HepG2 (cell line): Measurements from ENCODE around the gene IWS1. TPM values are rescaled to one million over a fixed set of nuclear protein-coding genes. Genes with fewer than 3 reads are reported as not detected.

Experiments used
- ADNP ChIP-seq: sonication (generic); formaldehyde crosslinking; IDR thresholded peaks from 2 replicates; pipeline ENCODE4 v1.4.0; 2020; ENCODE audit warnings: missing genetic modification reagents
- CEBPB ChIP-seq: IDR thresholded peaks from 2 replicates; pipeline ENCODE4 v1.6.1; 2011; ENCODE audit warnings: low read depth, low read length, improper control_type of control experiment, borderline replicate concordance
- FLYWCH1 ChIP-seq: sonication (generic); formaldehyde crosslinking; IDR thresholded peaks from 2 replicates; pipeline ENCODE4 v1.8.1; 2023; ENCODE audit warnings: mild to moderate bottlenecking, missing genetic modification reagents
- GLI4 ChIP-seq: sonication (generic); formaldehyde crosslinking; IDR thresholded peaks from 2 replicates; pipeline ENCODE4 v1.5.1; 2020; ENCODE audit warnings: missing genetic modification reagents, mild to moderate bottlenecking, moderate library complexity, borderline replicate concordance
- HHEX ChIP-seq: IDR thresholded peaks from 2 replicates; pipeline ENCODE4 v1.6.1; 2016; ENCODE audit warnings: control low read depth
- MBD4 ChIP-seq: IDR thresholded peaks from 2 replicates; pipeline ENCODE4 v1.6.1; 2012; ENCODE audit warnings: low read length, inconsistent platforms, borderline replicate concordance
- MXI1 ChIP-seq: IDR thresholded peaks from 3 replicates; pipeline ENCODE4 v1.6.1; 2012; ENCODE audit warnings: low read depth, low read length, inconsistent platforms, borderline replicate concordance
- RCOR2 ChIP-seq: IDR thresholded peaks from 2 replicates; pipeline ENCODE4 v1.6.1; 2016; ENCODE audit warnings: missing biosample characterization, missing genetic modification reagents
- ZC3H4 ChIP-seq: sonication (generic); formaldehyde crosslinking; IDR thresholded peaks from 2 replicates; pipeline ENCODE4 v1.4.0; 2020; ENCODE audit warnings: missing genetic modification reagents, borderline replicate concordance
- ZNF34 ChIP-seq: sonication (generic); formaldehyde crosslinking; IDR thresholded peaks from 2 replicates; pipeline ENCODE4 v1.4.0; 2020; ENCODE audit warnings: mild to moderate bottlenecking, missing genetic modification reagents, borderline replicate concordance
- ZNF468 ChIP-seq: sonication (generic); formaldehyde crosslinking; IDR thresholded peaks from 2 replicates; pipeline ENCODE4 v1.8.0; 2022; ENCODE audit warnings: mild to moderate bottlenecking, moderate library complexity, missing genetic modification reagents
- ZNF501 ChIP-seq: sonication (generic); formaldehyde crosslinking; IDR thresholded peaks from 2 replicates; pipeline ENCODE4 v1.5.1; 2020; ENCODE audit warnings: mild to moderate bottlenecking, moderate library complexity, missing genetic modification reagents
- ZNF607 ChIP-seq: sonication (generic); formaldehyde crosslinking; IDR thresholded peaks from 2 replicates; pipeline ENCODE4 v1.5.1; 2020; ENCODE audit warnings: missing genetic modification reagents, mild to moderate bottlenecking, borderline replicate concordance
- polyA plus RNA-seq, 8 experiments: library from polyadenylated mRNA; depleted of rRNA in 3 of 8; stranded (reverse) in 7 of 8; unstranded in 1 of 8; fragments of >200 nt; fragmentation: Illumina TruSeq in 4 of 8; extraction: Trizol in 4 of 8; gene quantifications; 2 replicates each; pipeline versions ENCODE4 v1.2.1 to v1.2.3, GENCODE V29; 2011 to 2016; ENCODE audit warnings: low read depth in 4 of 8, missing spikeins in 1 of 8, mixed read lengths in 1 of 8; ENCODE audit not compliant: insufficient read depth in 1 of 8
- total RNA-seq, 5 experiments: library from RNA; depleted of rRNA; stranded (reverse); fragments of >200 nt; fragmentation: Illumina TruSeq; extraction: Trizol; gene quantifications; 2 replicates each; pipeline ENCODE4 v1.2.3, GENCODE V29; 2016; ENCODE audit warnings: low read depth in 1 of 5
- TF ChIP-seq, protein P1 (sequence below): sonication (generic); formaldehyde crosslinking; IDR thresholded peaks from 2 replicates; pipeline ENCODE4 v1.4.0; 2020; ENCODE audit warnings: missing genetic modification reagents
- TF ChIP-seq, protein P2 (sequence below): sonication (generic); formaldehyde crosslinking; IDR thresholded peaks from 2 replicates; pipeline ENCODE4 v1.4.0; 2020; ENCODE audit warnings: missing genetic modification reagents, mild to moderate bottlenecking, borderline replicate concordance
- TF ChIP-seq, protein P3 (sequence below): sonication (generic); formaldehyde crosslinking; IDR thresholded peaks from 2 replicates; pipeline ENCODE4 v1.5.0; 2020; ENCODE audit warnings: mild to moderate bottlenecking, missing genetic modification reagents
- TF ChIP-seq, protein P4 (sequence below): sonication (generic); formaldehyde crosslinking; IDR thresholded peaks from 2 replicates; pipeline ENCODE4 v1.4.0; 2020; ENCODE audit warnings: missing genetic modification reagents, borderline replicate concordance

The IWS1 gene
- total and polyA plus RNA-seq, 2 of the 13 experiments (the other 11 are each of a cell fraction or from before 2014, with no cell fraction given), result 28.9 to 62.3 TPM

DNA sequence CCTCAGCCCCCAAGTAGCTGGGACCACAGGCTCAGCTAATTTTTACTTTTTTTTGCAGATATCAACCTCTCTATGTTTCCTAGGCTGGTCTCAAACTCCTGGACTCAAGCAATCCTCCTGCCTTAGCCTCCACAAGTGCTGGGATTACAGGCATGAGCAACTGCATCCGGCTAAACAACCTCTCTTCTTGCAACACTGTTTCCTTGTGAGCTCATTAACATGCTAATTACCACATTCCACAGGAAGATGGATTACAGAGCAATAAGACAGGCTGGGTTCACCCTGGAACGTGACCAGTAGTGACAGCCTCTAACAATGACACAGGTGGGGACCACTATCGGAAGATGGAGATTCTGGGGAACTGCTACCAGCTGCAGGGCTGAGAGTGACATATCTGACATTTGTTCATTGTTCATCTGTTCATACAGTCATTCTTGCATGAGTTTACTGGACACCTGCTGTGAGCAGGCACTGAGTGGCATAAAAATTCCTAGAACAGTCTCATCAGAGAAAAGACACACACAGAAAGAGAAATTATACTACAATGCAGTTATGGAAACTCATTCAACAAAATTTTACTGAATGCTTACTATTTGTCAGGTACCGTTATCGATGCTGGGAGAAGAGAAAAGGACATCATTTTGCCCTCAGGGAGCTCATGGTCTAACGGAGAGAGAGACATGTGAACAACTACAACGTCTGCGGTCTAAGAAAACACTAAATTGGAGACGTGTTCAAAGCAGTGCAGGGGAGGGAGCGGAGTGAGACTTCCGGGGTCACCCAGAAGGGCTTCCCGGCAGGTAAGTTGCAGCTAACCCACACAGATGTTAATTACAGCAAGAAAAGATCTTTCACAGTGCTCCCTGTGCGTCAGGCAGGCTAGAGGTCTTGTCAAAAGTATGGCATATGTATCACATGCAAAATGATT is 70.5 kb downstream of the IWS1 start (continued):
- TF ChIP-seq ZNF607 (CRISPR knock-in tag) (no peak; the same call in none of the 2 replicates), ZNF501 (CRISPR knock-in tag) (peak; percentile 59; the same call in 1 of the 2 replicates), ZNF468 (no peak), CEBPB (no peak), RCOR2 (CRISPR knock-in tag) (no peak), MXI1 (no peak), MBD4 (no peak), HHEX (CRISPR knock-in tag) (no peak), ZC3H4 (CRISPR knock-in tag) (no peak; the same call in 1 of the 2 replicates), GLI4 (CRISPR knock-in tag) (peak; percentile 21; the same call in 1 of the 2 replicates), ZNF34 (CRISPR knock-in tag) (no peak), FLYWCH1 (CRISPR knock-in tag) (no peak), ADNP (CRISPR knock-in tag) (no peak; the same call in 1 of the 2 replicates)
- TF ChIP-seq, protein P1, sequence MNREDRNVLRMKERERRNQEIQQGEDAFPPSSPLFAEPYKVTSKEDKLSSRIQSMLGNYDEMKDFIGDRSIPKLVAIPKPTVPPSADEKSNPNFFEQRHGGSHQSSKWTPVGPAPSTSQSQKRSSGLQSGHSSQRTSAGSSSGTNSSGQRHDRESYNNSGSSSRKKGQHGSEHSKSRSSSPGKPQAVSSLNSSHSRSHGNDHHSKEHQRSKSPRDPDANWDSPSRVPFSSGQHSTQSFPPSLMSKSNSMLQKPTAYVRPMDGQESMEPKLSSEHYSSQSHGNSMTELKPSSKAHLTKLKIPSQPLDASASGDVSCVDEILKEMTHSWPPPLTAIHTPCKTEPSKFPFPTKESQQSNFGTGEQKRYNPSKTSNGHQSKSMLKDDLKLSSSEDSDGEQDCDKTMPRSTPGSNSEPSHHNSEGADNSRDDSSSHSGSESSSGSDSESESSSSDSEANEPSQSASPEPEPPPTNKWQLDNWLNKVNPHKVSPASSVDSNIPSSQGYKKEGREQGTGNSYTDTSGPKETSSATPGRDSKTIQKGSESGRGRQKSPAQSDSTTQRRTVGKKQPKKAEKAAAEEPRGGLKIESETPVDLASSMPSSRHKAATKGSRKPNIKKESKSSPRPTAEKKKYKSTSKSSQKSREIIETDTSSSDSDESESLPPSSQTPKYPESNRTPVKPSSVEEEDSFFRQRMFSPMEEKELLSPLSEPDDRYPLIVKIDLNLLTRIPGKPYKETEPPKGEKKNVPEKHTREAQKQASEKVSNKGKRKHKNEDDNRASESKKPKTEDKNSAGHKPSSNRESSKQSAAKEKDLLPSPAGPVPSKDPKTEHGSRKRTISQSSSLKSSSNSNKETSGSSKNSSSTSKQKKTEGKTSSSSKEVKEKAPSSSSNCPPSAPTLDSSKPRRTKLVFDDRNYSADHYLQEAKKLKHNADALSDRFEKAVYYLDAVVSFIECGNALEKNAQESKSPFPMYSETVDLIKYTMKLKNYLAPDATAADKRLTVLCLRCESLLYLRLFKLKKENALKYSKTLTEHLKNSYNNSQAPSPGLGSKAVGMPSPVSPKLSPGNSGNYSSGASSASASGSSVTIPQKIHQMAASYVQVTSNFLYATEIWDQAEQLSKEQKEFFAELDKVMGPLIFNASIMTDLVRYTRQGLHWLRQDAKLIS (CRISPR knock-in tag), result 0 out of 2 replicates have a peak, but pooled peaks have one; percentile 21
- TF ChIP-seq, protein P2, sequence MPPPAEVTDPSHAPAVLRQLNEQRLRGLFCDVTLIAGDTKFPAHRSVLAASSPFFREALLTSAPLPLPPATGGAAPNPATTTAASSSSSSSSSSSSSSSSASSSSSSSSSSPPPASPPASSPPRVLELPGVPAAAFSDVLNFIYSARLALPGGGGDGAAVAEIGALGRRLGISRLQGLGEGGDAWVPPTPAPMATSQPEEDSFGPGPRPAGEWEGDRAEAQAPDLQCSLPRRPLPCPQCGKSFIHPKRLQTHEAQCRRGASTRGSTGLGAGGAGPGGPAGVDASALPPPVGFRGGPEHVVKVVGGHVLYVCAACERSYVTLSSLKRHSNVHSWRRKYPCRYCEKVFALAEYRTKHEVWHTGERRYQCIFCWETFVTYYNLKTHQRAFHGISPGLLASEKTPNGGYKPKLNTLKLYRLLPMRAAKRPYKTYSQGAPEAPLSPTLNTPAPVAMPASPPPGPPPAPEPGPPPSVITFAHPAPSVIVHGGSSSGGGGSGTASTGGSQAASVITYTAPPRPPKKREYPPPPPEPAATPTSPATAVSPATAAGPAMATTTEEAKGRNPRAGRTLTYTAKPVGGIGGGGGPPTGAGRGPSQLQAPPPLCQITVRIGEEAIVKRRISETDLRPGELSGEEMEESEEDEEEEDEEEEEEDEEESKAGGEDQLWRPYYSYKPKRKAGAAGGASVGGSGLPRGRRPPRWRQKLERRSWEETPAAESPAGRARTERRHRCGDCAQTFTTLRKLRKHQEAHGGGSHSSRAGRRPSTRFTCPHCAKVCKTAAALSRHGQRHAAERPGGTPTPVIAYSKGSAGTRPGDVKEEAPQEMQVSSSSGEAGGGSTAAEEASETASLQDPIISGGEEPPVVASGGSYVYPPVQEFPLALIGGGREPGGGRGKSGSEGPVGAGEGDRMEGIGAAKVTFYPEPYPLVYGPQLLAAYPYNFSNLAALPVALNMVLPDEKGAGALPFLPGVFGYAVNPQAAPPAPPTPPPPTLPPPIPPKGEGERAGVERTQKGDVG (CRISPR knock-in tag), result 0 out of 2 replicates have a peak, but pooled peaks have one; percentile 8
- TF ChIP-seq, protein P3, sequence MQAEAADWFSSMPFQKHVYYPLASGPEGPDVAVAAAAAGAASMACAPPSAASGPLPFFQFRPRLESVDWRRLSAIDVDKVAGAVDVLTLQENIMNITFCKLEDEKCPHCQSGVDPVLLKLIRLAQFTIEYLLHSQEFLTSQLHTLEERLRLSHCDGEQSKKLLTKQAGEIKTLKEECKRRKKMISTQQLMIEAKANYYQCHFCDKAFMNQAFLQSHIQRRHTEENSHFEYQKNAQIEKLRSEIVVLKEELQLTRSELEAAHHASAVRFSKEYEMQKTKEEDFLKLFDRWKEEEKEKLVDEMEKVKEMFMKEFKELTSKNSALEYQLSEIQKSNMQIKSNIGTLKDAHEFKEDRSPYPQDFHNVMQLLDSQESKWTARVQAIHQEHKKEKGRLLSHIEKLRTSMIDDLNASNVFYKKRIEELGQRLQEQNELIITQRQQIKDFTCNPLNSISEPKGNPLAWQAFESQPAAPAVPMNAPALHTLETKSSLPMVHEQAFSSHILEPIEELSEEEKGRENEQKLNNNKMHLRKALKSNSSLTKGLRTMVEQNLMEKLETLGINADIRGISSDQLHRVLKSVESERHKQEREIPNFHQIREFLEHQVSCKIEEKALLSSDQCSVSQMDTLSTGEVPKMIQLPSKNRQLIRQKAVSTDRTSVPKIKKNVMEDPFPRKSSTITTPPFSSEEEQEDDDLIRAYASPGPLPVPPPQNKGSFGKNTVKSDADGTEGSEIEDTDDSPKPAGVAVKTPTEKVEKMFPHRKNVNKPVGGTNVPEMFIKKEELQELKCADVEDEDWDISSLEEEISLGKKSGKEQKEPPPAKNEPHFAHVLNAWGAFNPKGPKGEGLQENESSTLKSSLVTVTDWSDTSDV (CRISPR knock-in tag), result no peak
- TF ChIP-seq, protein P4, sequence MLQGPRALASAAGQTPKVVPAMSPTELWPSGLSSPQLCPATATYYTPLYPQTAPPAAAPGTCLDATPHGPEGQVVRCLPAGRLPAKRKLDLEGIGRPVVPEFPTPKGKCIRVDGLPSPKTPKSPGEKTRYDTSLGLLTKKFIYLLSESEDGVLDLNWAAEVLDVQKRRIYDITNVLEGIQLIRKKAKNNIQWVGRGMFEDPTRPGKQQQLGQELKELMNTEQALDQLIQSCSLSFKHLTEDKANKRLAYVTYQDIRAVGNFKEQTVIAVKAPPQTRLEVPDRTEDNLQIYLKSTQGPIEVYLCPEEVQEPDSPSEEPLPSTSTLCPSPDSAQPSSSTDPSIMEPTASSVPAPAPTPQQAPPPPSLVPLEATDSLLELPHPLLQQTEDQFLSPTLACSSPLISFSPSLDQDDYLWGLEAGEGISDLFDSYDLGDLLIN (CRISPR knock-in tag), result no peak
